ENCODE results near the gene CBX6. TPM values are rescaled to one million over a fixed set of nuclear protein-coding genes. Genes with fewer than 3 reads are reported as not detected.

CBX6 gene
- total RNA-seq, 2 experiments from 2014 or later, result 45.2 to 67.2 TPM

DNA sequence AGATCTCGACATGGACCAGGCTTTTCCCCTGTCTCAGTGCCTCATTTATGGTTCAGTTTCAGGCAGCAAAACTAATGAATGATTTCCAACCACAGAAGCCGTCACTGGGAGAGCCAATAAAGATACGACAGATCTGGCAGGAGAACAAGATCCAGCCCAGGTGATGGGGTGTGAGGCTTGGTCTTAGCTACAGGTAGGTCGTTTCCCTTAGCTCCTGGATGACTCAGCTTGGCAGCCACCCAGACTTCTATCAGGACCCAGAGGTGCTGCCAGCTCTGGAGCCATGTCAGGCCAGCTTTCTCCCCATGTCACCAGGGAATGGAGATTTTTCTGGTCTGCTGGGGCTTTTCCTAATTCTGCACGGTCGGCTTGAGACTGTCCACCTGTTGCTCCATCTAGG is 49.1 kb upstream of the CBX6 start:
- no peak overlapping the region for H2AFZ ChIP-seq (ENCODE audit: low read length)
- no peaks in the 10 kb centered on the region for H4K20me1 ChIP-seq (ENCODE audit: insufficient read depth, low read length)
- H3K4me3 ChIP-seq (ENCODE audit: low read depth, low read length, poor library complexity, severe bottlenecking), result no peak overlapping the region
- no peak overlapping the region for H3K4me2 ChIP-seq (ENCODE audit: low read length)
- no peak for DNase-seq (ENCODE audit: low spot score)
- TF ChIP-seq CTCF (conservative IDR thresholded peaks at IDR 0.05; ENCODE audit: low read length), result no peak
- TF ChIP-seq EZH2phosphoT487 (IDR thresholded peaks at IDR 0.05; ENCODE audit: borderline replicate concordance, low read depth, low read length), result no peak
- no TSS peak for BruUV-seq (replicated peaks)
- H3K36me3 ChIP-seq (ENCODE audit: insufficient read depth, low read length), result no peaks in the 10 kb centered on the region
- H3K9me3 ChIP-seq (ENCODE audit: low read length), result no peaks in the 10 kb centered on the region
- no peaks in the 10 kb centered on the region for H3K9me2 ChIP-seq (ENCODE audit: insufficient read depth, low read length)
- ChIA-PET POLR2A (interaction anchor here (0.7 kb wide), 1 partner anchor 79 kb away, joined by 3 read pairs; no protein-coding TSS in a partner anchor), CTCF (ENCODE audit: unreplicated experiment) (no interaction called here)
- no peaks in the 10 kb centered on the region for H3K79me2 ChIP-seq (ENCODE audit: insufficient read depth, low read depth, low read length)
- intact Hi-C loops (cut with micrococcal nuclease; ENCODE audit: unreplicated experiment), result no loop called here
- H3K4me1 ChIP-seq (ENCODE audit: insufficient read depth, low read length, poor library complexity, severe bottlenecking), result no peaks in the 10 kb centered on the region
- H3K27ac ChIP-seq (ENCODE audit: low read depth, low read length, poor library complexity, severe bottlenecking), result no peak overlapping the region

DNA sequence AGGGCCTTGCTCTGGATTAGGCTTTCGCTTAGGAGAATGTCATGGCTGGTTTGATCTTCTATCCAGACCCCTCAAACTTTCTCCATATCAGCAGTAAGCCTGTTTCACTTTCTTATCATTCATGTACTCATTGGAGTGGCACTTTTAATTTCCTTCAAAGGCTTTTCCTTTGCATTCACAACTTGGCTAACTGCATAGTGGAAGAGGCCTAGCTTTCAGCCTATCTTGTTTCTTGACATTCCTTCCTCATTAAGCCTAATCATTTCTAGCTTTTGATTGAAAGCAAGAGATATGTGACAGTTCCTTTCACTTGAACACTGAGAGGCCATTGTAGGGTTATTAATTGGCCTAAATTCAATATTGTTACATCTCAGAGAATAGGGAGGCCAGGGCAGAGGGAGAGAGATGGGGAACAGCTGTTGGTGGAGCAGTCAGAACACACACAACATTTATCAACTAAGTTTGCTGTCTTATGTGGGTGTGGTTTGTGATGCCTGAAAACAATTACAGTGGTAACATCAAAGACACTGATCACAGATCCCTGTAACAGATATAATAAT is 47.7 kb upstream of the CBX6 start:
- no peaks in the 10 kb centered on the region for H3K4me1 ChIP-seq (ENCODE audit: insufficient read depth, low read length, poor library complexity, severe bottlenecking)
- H3K36me3 ChIP-seq (ENCODE audit: insufficient read depth, low read length), result no peaks in the 10 kb centered on the region
- H3K27ac ChIP-seq (ENCODE audit: low read depth, low read length, poor library complexity, severe bottlenecking), result no peak overlapping the region
- ChIA-PET CTCF (ENCODE audit: unreplicated experiment) (no interaction called here), POLR2A (no interaction called here)
- DNase-seq (ENCODE audit: low spot score), result no peak
- H3K4me3 ChIP-seq (ENCODE audit: low read depth, low read length, poor library complexity, severe bottlenecking), result no peak overlapping the region
- H2AFZ ChIP-seq (ENCODE audit: low read length), result no peak overlapping the region
- TF ChIP-seq CTCF (conservative IDR thresholded peaks at IDR 0.05; ENCODE audit: low read length) (no peak), EZH2phosphoT487 (IDR thresholded peaks at IDR 0.05; ENCODE audit: borderline replicate concordance, low read depth, low read length) (no peak)
- H3K9me2 ChIP-seq (ENCODE audit: insufficient read depth, low read length), result no peaks in the 10 kb centered on the region
- no TSS peak for BruUV-seq (replicated peaks)
- no peaks in the 10 kb centered on the region for H4K20me1 ChIP-seq (ENCODE audit: insufficient read depth, low read length)
- H3K9me3 ChIP-seq (ENCODE audit: low read length), result no peaks in the 10 kb centered on the region
- intact Hi-C loops (cut with micrococcal nuclease; ENCODE audit: unreplicated experiment), result loop anchor here (10.0 kb wide), 1 partner anchor 95 kb away; no protein-coding TSS in a partner anchor
- no peak overlapping the region for H3K4me2 ChIP-seq (ENCODE audit: low read length)
- no peaks in the 10 kb centered on the region for H3K79me2 ChIP-seq (ENCODE audit: insufficient read depth, low read depth, low read length)

DNA sequence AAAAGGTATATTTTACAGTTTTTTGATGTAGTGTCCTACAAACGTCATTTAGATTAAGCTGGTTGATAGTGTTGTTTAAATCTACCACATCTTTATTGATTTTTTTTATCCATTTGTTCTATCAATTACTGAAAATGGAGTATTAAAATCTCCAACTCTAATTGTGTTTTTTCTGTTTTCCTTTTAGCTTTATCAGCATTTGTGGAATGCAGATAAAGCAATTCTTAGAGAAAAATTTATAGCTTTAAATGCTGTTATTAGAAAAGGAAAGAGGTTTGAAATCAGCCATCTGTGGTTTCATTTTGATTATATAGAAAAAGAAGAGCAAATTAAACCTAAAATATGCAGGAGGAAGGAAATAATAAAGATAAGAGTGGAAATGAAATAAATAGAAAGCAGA is 39.4 kb upstream of the CBX6 start:
- no peak for DNase-seq (ENCODE audit: low spot score)
- intact Hi-C loops (cut with micrococcal nuclease; ENCODE audit: unreplicated experiment), result loop anchor here (10.0 kb wide), 1 partner anchor 87 kb away; no protein-coding TSS in a partner anchor
- Histone ChIP-seq H4K20me1 (ENCODE audit: insufficient read depth, low read length) (no peaks in the 10 kb centered on the region), H3K4me1 (ENCODE audit: insufficient read depth, low read length, poor library complexity, severe bottlenecking) (no peaks in the 10 kb centered on the region), H3K9me2 (ENCODE audit: insufficient read depth, low read length) (no peaks in the 10 kb centered on the region), H3K4me3 (ENCODE audit: low read depth, low read length, poor library complexity, severe bottlenecking) (no peak overlapping the region), H3K27ac (ENCODE audit: low read depth, low read length, poor library complexity, severe bottlenecking) (no peak overlapping the region), H3K9me3 (ENCODE audit: low read length) (no peaks in the 10 kb centered on the region), H3K4me2 (ENCODE audit: low read length) (no peak overlapping the region), H3K36me3 (ENCODE audit: insufficient read depth, low read length) (no peaks in the 10 kb centered on the region), H3K79me2 (ENCODE audit: insufficient read depth, low read depth, low read length) (no peaks in the 10 kb centered on the region), H2AFZ (ENCODE audit: low read length) (no peak overlapping the region)
- ChIA-PET POLR2A (interaction anchor here (1.2 kb wide), 1 partner anchor 24 kb away, joined by 3 read pairs; no protein-coding TSS in a partner anchor), CTCF (ENCODE audit: unreplicated experiment) (no interaction called here)
- TF ChIP-seq EZH2phosphoT487 (IDR thresholded peaks at IDR 0.05; ENCODE audit: borderline replicate concordance, low read depth, low read length) (no peak), CTCF (conservative IDR thresholded peaks at IDR 0.05; ENCODE audit: low read length) (no peak)
- no TSS peak for BruUV-seq (replicated peaks)

Measured in OCI-LY7 (cell line).